NCI-H1436 (cell line): Measurements from ENCODE around the gene ENTPD8.
A peak's percentile ranks its signal among the peaks of the same experiment; 100 is the strongest.

ENCODE experiments used
- DNase-seq: peaks from one replicate; lab custom pipeline; 2025; lab: John Stamatoyannopoulos, UW

Gene ENTPD8

GRCh38 chr9:137447722-137448601 lies 6.8 kb upstream of the ENTPD8 start:
- DNase-seq: no peak

DNA sequence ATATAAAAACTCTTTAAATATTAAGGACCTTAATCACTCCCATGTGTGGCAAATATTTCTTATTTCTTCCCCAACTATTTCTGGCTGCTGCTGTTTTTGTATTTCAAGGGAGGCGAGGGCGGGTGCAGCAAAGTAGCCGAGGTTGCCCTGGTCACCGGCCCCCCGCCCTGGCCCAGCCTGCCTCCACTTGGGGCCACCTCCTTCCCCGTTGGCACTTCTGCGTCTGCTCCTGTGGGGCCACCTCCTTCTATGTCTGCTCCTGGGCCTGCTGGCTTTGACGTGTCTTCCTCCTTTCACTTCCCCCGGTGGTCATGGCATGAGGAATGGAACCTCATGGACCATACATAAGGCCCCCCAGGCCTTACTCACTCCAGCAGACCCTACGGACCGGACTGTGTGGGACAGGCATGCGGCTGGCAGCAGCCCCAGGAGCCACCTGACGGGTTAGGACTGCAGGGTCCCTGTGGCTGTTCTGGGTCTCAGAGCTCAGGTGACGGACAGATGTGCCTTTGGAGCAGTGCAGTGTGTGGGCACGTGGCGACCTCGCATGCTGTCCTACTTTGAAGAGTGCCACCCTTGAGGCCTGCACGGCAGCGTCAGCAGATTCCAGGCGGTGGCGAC lies 5.8 kb upstream of the ENTPD8 start:
- no peak for DNase-seq

- DNase-seq: no peak
Observed at GRCh38 chr9:137445930-137446431, 4.8 kb upstream of the ENTPD8 start.

DNA sequence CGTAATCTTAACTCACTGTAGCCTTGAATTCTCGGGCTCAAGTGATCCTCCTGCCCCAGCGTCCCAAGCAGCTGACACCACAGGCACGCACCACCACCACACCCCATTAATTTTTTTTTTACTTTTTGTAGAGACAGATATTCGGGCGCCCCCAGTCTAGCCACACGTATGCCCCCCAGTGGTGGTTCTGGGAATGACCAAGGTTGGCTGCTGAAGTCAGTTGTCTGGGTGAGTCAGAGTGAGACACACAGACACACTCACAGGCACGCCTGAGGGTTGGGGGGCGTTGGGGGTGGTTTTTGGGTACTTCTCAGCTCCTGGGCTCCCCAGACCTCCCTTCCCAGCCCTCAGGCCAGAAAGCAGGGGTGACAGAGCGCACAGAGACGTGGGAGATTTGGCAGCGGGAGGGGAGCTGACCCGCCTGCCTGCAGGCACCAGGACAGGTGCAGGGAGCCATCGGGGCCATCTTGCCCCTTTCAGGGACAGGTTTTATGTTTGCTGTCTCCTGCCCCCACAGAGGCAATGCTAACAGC lies 4.2 kb upstream of the ENTPD8 start:
- peak; percentile 54 for DNase-seq

GRCh38 chr9:137444106-137444790 lies 3.1 kb upstream of the ENTPD8 start:
- DNase-seq: no peak

GRCh38 chr9:137441935-137442321 lies 771 bp upstream of the ENTPD8 start:
- no peak for DNase-seq

- DNase-seq: no peak
Observed at GRCh38 chr9:137439158-137439714, 1.9 kb downstream of the ENTPD8 start.

DNA sequence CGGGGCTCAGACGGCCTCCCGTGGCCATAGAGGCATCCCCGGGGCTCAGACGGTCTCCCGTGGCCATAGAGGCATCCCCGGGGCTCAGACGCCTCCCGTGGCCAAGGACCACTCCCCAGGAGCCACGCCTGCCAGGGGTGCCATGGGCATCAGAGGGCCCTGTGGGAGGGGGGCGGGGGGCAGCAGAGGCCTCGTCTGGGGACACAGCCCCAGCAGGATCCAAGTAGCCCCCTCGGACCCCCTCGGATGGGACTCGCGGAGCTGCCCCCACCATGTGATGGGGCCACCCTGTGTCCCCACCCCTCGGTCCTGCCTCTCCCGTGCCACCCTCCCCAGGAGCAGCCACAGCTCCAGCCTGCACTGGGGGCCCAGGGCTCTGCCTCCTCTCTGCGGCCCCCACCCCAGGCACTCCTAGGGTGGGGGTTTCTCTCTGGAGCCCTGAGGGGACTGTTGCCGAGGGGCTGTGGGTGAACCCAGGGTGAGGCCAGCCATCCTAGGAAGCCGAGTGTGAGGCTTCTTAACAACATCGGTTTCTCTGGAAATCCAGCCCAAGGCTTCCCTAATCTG lies 2.5 kb downstream of the ENTPD8 start:
- no peak for DNase-seq

- no peak for DNase-seq
Observed at GRCh38 chr9:137437691-137438590, 3.2 kb downstream of the ENTPD8 start.

- no peak for DNase-seq
Observed at GRCh38 chr9:137436761-137437600, 4.2 kb downstream of the ENTPD8 start.

- DNase-seq: no peak
Observed at GRCh38 chr9:137435980-137436760, 5.0 kb downstream of the ENTPD8 start.

GRCh38 chr9:137435381-137435891 lies 5.7 kb downstream of the ENTPD8 start:
- DNase-seq: no peak

GRCh38 chr9:137434498-137435380 lies 6.4 kb downstream of the ENTPD8 start:
- no peak for DNase-seq

DNA sequence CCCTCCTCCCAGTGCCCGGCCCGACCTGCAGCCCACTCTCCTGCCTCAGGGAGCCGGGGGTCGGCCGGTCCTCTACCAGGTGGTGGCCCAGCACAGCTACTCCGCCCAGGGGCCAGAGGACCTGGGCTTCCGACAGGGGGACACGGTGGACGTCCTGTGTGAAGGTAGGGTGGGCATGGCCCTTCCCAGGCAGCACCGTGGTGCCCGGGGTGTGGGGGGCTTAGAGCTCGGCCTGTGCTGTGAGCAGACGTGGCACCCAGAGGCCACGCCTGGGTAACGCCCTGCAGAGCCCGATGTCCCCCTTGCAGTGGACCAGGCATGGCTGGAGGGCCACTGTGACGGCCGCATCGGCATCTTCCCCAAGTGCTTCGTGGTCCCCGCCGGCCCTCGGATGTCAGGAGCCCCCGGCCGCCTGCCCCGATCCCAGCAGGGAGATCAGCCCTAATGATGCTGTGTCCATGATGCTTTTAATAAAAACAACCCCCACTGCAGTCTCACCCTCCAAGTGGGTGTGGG lies 7.2 kb downstream of the ENTPD8 start:
- no peak for DNase-seq

GRCh38 chr9:137433349-137433915 lies 7.7 kb downstream of the ENTPD8 start:
- no peak for DNase-seq

- no peak for DNase-seq
Observed at GRCh38 chr9:137432687-137433348, 8.3 kb downstream of the ENTPD8 start.
